Measurements from ENCODE around the gene KIAA1191.

DNA sequence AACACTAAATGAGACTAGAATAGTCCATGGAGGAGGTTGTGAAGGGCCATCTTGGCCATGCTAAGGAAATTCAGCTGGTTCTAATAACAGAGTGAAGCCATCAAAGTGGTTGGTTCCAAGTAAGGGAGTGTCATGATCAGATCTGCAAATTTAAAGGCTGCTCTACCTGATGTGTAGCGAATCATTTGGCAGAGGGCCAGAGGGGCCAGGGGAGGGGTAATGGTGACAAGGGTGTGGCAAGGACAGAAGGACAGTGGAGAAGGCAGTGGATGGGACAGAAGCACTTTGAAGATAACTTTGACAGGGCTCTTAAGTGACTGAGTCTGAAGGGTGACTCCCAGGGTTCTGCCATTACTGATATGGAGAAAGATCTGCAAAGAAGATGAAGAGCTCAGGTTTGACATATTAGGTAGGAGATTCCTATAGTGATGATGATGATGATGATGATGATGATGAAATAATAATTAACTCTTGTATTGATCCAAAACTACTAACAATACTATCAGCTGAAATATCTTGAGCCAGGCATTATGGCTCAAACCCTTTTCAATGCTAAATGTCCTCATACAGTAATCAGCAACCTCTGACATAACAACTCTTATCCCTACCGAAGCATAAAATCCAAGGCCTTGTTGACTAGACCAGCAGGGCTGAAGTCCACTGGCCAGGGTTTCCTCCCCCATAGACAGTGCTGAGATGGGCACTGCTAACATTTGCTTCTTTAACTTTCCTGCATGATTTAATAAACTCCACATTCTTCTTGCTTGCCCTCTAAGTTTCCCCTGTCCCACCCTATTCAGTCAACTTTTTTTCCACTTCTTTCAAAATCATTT lies 20.0 kb downstream of the KIAA1191 start:
- no peak for TF ChIP-seq EP300 (IDR thresholded peaks at IDR 0.05; ENCODE audit: low read depth)
- no peak for TF ChIP-seq POLR2A (IDR thresholded peaks at IDR 0.05)
